Nephron progenitor cell (in vitro differentiated cells): Measurements from ENCODE around the gene SPPL2B.

Source experiments
- DNase-seq: peaks from one replicate; pipeline ENCODE4 v3.0.0; 2021
- H3K27ac Mint-ChIP-seq: 2 replicates; pipeline ENCODE4 v1.8.0; 2021; ENCODE audit warnings: mild to moderate bottlenecking, moderate library complexity, mixed read lengths
- H3K27me3 Mint-ChIP-seq: 2 replicates; pipeline ENCODE4 v1.8.0; 2021; ENCODE audit warnings: mild to moderate bottlenecking, low read depth, mixed read lengths; ENCODE audit not compliant: poor library complexity
- H3K36me3 Mint-ChIP-seq: 2 replicates; pipeline ENCODE4 v1.8.0; 2021; ENCODE audit warnings: low read depth, mixed read lengths
- H3K4me1 Mint-ChIP-seq: 2 replicates; pipeline ENCODE4 v1.8.0; 2021; ENCODE audit warnings: mixed read lengths
- H3K4me3 Mint-ChIP-seq: 2 replicates; pipeline ENCODE4 v1.8.0; 2021; ENCODE audit warnings: mild to moderate bottlenecking, moderate library complexity, mixed read lengths
- H3K9me3 Mint-ChIP-seq: 2 replicates; pipeline ENCODE4 v1.8.0; 2021; ENCODE audit warnings: mild to moderate bottlenecking, moderate library complexity, mixed read lengths
- TF ChIP-seq, protein P1 (sequence below): fragments of 200-600 bp; sonication (generic); IDR thresholded peaks from 2 replicates; pipeline ENCODE4 v1.5.0; 2021; ENCODE audit warnings: antibody characterized with exemption

The SPPL2B gene

DNA sequence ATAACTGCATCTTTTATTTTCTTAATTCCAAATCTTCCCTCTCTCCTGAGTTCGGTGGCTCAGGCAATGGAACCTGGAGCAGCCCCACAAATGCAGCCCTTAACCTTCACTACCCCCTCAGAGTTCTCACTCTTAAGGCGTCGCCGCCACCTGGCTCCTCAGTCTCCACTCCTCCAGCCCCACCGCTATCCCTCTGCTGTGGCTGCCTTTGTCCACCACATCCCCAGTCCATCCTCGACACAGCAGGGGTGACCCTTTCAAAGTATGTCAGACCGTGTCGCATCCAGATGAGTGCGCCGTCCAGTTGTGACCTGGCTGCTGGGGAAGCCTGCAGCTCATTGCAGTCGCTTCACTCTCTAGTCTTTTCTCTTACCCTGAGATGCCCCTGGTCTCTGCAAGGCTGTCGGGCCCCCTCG, 1.0 kb downstream of the SPPL2B start:
- no peak for DNase-seq
- Mint-ChIP-seq H3K9me3 (no peaks in the 10 kb centered on the region), H3K4me1 (peaks cover 83% of the 10 kb centered on the region), H3K36me3 (peaks cover 7% of the 10 kb centered on the region), H3K4me3 (peak overlapping the region; percentile 94), H3K27ac (peak overlapping the region; percentile 93), H3K27me3 (no peaks in the 10 kb centered on the region)
- TF ChIP-seq, protein P1, sequence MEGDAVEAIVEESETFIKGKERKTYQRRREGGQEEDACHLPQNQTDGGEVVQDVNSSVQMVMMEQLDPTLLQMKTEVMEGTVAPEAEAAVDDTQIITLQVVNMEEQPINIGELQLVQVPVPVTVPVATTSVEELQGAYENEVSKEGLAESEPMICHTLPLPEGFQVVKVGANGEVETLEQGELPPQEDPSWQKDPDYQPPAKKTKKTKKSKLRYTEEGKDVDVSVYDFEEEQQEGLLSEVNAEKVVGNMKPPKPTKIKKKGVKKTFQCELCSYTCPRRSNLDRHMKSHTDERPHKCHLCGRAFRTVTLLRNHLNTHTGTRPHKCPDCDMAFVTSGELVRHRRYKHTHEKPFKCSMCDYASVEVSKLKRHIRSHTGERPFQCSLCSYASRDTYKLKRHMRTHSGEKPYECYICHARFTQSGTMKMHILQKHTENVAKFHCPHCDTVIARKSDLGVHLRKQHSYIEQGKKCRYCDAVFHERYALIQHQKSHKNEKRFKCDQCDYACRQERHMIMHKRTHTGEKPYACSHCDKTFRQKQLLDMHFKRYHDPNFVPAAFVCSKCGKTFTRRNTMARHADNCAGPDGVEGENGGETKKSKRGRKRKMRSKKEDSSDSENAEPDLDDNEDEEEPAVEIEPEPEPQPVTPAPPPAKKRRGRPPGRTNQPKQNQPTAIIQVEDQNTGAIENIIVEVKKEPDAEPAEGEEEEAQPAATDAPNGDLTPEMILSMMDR = no peak

DNA sequence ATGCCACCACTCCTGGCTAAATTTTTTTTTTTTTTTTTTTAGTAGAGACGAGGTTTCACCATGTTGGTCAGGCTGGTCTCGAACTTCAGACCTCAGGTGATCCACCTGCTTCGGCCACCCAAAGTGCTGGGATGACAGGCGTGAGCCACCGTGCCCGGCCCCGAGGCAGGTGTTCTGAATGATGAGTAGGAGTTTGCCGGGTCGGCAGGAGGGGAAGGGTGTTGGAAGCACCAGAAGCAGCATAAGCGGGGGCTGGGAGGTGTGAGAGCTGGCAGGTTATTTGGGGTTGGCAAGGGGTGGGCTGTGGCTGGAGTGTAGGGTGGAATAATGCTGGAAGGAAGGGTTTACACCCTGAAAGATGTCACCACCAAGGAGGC, 1.8 kb downstream of the SPPL2B start:
- H3K4me1 Mint-ChIP-seq = peaks cover 76% of the 10 kb centered on the region
- no peaks in the 10 kb centered on the region for H3K27me3 Mint-ChIP-seq
- peak overlapping the region; percentile 97 for H3K27ac Mint-ChIP-seq

DNA sequence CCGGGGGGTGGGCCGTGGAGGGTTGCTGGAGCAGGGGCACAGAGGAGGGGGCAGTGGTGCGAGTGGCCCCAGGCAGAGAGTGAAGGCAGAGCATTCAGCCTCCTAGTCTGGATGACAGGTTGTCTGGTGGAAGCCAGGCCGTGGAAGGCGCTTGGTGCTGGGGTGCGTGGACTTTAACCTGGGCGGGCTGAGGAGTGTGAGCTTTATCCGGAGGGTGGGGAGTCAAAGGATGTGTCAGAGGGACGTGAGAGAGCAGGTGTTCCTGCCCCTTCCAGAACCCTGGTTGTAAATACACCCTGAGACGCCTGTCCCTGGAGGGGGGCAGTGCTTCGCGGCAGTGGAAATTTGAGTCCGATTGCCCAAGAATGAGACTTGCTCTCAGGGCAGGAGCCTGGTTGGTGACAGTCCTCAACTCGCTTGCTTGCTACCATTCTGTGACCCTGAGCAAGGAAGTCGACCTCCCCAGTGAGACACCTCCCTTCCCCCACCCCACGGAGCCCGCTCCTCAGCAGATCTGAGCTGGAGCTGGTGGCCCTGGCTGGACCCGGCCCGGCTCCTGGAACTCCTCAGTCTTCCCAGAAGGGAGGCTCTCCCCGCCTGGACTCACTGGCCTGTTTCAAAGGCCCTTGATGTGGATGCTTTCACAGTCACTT, 2.3 kb downstream of the SPPL2B start:
- peak overlapping the region; percentile 97 for H3K27ac Mint-ChIP-seq
- no peaks in the 10 kb centered on the region for H3K9me3 Mint-ChIP-seq
- DNase-seq = peak; percentile 54
- no peaks in the 10 kb centered on the region for H3K27me3 Mint-ChIP-seq
- peak overlapping the region; percentile 94 for H3K4me3 Mint-ChIP-seq
- H3K4me1 Mint-ChIP-seq = peaks cover 73% of the 10 kb centered on the region
- TF ChIP-seq, protein P1 = no peak
- peaks cover 10% of the 10 kb centered on the region for H3K36me3 Mint-ChIP-seq

More for the DNA sequence above, 1.8 kb downstream of the SPPL2B start:
- Mint-ChIP-seq H3K36me3 (peaks cover 7% of the 10 kb centered on the region), H3K4me3 (peak overlapping the region; percentile 94), H3K9me3 (no peaks in the 10 kb centered on the region)
- TF ChIP-seq, protein P1 = no peak
- DNase-seq = no peak

DNA sequence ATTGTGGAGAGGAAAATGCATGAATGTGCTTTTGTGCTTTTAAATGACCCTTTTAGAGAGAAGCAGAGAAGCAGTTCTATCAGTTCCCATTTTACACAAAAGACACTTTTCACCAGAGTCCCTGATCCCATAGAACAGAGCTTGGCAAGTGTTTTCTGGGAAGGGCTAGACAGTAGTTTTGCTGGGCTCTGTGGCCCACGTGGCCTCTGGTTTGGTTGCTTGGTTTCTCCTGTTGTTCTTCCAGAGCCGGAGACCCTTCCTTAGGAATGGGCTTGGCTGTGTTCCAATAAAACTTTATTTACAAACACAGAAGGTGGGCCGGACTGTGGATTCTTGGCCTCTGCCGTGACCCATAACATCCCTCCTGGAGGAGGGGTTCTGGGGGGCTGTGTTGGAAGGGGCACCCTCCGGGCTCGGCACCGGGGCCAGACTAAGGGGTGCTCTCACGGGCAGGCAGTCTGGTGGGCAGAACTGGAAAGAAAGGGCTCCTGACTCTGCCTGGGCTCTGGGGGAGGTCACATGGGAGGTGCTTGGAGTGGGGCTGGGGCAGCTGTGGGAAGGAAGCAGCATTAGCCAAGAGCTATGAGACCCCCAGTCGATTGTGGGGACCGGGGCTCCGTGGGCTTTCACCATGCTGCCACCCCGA, 3.2 kb downstream of the SPPL2B start:
- H3K4me1 Mint-ChIP-seq = peaks cover 73% of the 10 kb centered on the region
- TF ChIP-seq, protein P1 = no peak
- H3K27me3 Mint-ChIP-seq = peaks cover under 1% of the 10 kb centered on the region
- H3K9me3 Mint-ChIP-seq = no peaks in the 10 kb centered on the region
- peaks cover 9% of the 10 kb centered on the region for H3K36me3 Mint-ChIP-seq
- H3K27ac Mint-ChIP-seq = peak overlapping the region; percentile 97
- H3K4me3 Mint-ChIP-seq = peak overlapping the region; percentile 94
- no peak for DNase-seq

DNA sequence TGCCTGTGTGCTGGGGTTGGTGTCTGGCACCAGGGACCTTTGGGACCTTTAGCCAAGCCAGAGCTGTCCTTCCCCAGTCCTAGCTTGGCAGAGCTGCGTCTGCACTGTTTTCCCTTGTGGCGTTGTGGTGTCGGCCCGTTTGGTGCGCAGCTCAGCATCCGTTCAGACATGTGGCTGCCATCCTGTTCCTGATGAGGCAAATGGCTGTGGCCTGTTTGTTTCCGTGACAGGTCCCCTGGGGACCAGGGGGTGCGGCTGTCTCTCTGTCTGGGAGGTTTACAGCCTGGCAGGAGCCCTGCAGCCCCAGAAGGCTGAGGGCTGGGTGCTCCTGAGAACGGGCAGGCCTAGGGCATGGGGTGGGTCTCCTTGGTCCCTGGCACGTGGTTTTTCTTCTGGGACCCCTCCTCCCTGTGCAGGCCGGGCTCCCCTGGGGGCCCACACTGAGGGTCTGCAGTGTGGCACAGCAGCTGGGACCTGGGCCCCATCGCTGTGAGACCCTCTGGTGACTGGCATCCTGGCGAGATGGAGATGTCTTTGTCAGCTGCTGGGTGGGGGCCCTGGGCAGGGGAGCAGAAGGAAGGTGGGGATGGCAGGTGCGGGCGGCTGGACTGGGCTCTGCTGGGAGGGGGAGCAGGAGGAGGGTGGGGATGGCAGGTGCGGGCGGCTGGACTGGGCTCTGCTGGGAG, 4.0 kb downstream of the SPPL2B start:
- Mint-ChIP-seq H3K9me3 (no peaks in the 10 kb centered on the region), H3K36me3 (peaks cover 9% of the 10 kb centered on the region), H3K27ac (no peak overlapping the region), H3K4me1 (peaks cover 73% of the 10 kb centered on the region), H3K4me3 (peak overlapping the region; percentile 18), H3K27me3 (peaks cover 2% of the 10 kb centered on the region)
- TF ChIP-seq, protein P1 = no peak
- DNase-seq = no peak
